ENCODE results near the gene ZNF354C.

DNA sequence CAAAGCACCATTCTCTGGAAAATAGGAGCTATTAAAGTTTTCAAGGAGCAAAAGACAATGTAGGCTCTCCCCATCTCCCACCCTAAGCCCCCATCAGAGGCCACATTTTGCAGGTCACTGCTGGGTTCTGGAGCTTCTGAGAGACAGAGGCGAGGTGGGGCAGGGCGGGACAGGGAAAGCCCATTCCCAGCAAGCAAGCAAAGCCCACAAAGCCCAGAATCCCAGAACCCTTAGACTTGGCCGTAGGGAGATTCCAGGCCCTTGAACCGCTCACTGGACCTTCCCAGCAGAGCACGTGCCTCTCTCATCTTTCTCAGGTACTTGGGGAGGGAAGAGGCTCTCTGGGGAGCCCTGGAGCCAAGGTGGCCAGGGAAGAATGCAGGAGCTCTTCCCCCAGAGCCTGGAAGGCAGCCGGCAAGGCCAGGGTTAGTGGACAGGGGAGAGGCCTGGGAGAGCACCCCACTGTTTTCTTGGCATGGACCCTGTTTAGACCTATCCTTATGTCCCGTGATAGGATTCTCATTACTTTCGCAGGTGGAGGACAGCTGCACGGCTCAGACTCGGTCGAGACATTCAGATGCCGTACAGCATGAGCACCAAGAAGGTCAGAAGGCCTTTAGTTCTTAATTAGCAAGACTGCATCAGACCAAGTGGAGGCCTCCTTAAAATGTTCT, 52.4 kb downstream of the ZNF354C start:
- no peak for TF ChIP-seq CTCF (IDR thresholded peaks at IDR 0.05)
- no peak for TF ChIP-seq POLR2A (IDR thresholded peaks at IDR 0.05)
- TF ChIP-seq EP300 (IDR thresholded peaks at IDR 0.05; ENCODE audit: low read depth): no peak
- no peak for TF ChIP-seq POLR2AphosphoS5 (IDR thresholded peaks at IDR 0.05)
